C4-2B (cell line): ENCODE results near the gene PTEN.

Experiments
- CTCF ChIP-seq: fragments of 450-650 bp; conservative IDR thresholded peaks from 2 replicates; pipeline ENCODE4 v1.5.1; 2017; ENCODE audit warnings: mild to moderate bottlenecking
- ZFX ChIP-seq: fragments of 450-650 bp; IDR thresholded peaks from 2 replicates; pipeline ENCODE4 v1.6.1; 2017

GRCh38 chr10:87913156-87913921, 49.9 kb downstream of the PTEN start:
- TF ChIP-seq CTCF (no peak), ZFX (no peak)
